H9 (cell line): ENCODE results near the gene PLCB1. TPM values are rescaled to one million over a fixed set of nuclear protein-coding genes. Genes with fewer than 3 reads are reported as not detected.

Experiments
- DNase-seq: peaks from one replicate; pipeline ENCODE4 v3.0.0-alpha.2; 2017
- H2AFZ ChIP-seq: one replicate; pipeline ENCODE4 v1.6.1; 2013; ENCODE audit warnings: mild to moderate bottlenecking, low read length, control low read depth, moderate library complexity
- H2AK5ac ChIP-seq: 2 replicates; pipeline ENCODE4 v1.6.1; 2013; ENCODE audit warnings: low read length, control low read depth, mixed read lengths; ENCODE audit not compliant: insufficient read length
- H2BK120ac ChIP-seq: one replicate; pipeline ENCODE4 v1.6.1; 2013; ENCODE audit warnings: low read depth, mild to moderate bottlenecking, low read length, control low read depth, inconsistent platforms; ENCODE audit not compliant: poor library complexity, severe bottlenecking
- H2BK12ac ChIP-seq: 2 replicates; pipeline ENCODE4 v1.6.1; 2013; ENCODE audit warnings: low read length, control low read depth, mixed read lengths, low read depth; ENCODE audit not compliant: insufficient read length
- H2BK15ac ChIP-seq: 2 replicates; pipeline ENCODE4 v1.6.1; 2013; ENCODE audit warnings: low read depth, low read length, control low read depth
- H2BK20ac ChIP-seq: one replicate; pipeline ENCODE4 v1.6.1; 2013; ENCODE audit warnings: low read depth, mild to moderate bottlenecking, low read length, control low read depth, inconsistent platforms; ENCODE audit not compliant: poor library complexity, severe bottlenecking
- H2BK5ac ChIP-seq: 2 replicates; pipeline ENCODE4 v1.6.1; 2013; ENCODE audit warnings: low read length, control low read depth, mixed read lengths; ENCODE audit not compliant: insufficient read length
- H3K14ac ChIP-seq: 2 replicates; pipeline ENCODE4 v1.6.1; 2013; ENCODE audit warnings: low read length, control low read depth; ENCODE audit not compliant: insufficient read depth
- H3K18ac ChIP-seq: 2 replicates; pipeline ENCODE4 v1.6.1; 2013; ENCODE audit warnings: low read depth, mild to moderate bottlenecking, mixed read lengths, low read length, control low read depth; ENCODE audit not compliant: insufficient read length
- H3K23ac ChIP-seq: 2 replicates; pipeline ENCODE4 v1.6.1; 2013; ENCODE audit warnings: low read length, control low read depth, mixed read lengths, low read depth; ENCODE audit not compliant: insufficient read length
- H3K23me2 ChIP-seq: 2 replicates; pipeline ENCODE4 v1.6.1; 2013; ENCODE audit warnings: low read depth, mild to moderate bottlenecking, mixed read lengths, low read length, control low read depth; ENCODE audit not compliant: insufficient read length, poor library complexity, severe bottlenecking
- H3K27ac ChIP-seq: 2 replicates; pipeline ENCODE4 v1.5.1; 2013; ENCODE audit warnings: low read length, control low read depth, mixed read lengths, low read depth; ENCODE audit not compliant: insufficient read length
- H3K27me3 ChIP-seq: 2 replicates; pipeline ENCODE4 v1.6.1; 2013; ENCODE audit warnings: low read length, control low read depth, inconsistent platforms; ENCODE audit not compliant: insufficient read depth
- H3K4ac ChIP-seq: 2 replicates; pipeline ENCODE4 v1.6.1; 2013; ENCODE audit warnings: low read depth, mild to moderate bottlenecking, control low read depth, inconsistent platforms, low read length, moderate library complexity
- H3K4me1 ChIP-seq: 2 replicates; pipeline ENCODE4 v1.6.1; 2013; ENCODE audit warnings: low read length, control low read depth, inconsistent platforms; ENCODE audit not compliant: insufficient read depth
- H3K4me2 ChIP-seq: 2 replicates; pipeline ENCODE4 v1.6.1; 2013; ENCODE audit warnings: low read length, control low read depth, mixed read lengths; ENCODE audit not compliant: insufficient read length, insufficient read depth
- H3K56ac ChIP-seq: 2 replicates; pipeline ENCODE4 v1.6.1; 2013; ENCODE audit warnings: low read depth, mild to moderate bottlenecking, mixed read lengths, low read length, control low read depth; ENCODE audit not compliant: insufficient read length
- H3K79me1 ChIP-seq: 2 replicates; pipeline ENCODE4 v1.6.1; 2013; ENCODE audit warnings: low read depth, mild to moderate bottlenecking, moderate library complexity, low read length, control low read depth, inconsistent platforms; ENCODE audit not compliant: insufficient read depth, poor library complexity, severe bottlenecking
- H3K79me2 ChIP-seq: 2 replicates; pipeline ENCODE4 v1.6.1; 2013; ENCODE audit warnings: low read length, control low read depth, inconsistent platforms; ENCODE audit not compliant: insufficient read depth
- H3K9ac ChIP-seq: 2 replicates; pipeline ENCODE4 v1.6.1; 2013; ENCODE audit warnings: low read length, control low read depth, mixed read lengths; ENCODE audit not compliant: insufficient read length; ENCODE audit errors: extremely low read depth
- H3K9me3 ChIP-seq: one replicate; pipeline ENCODE4 v1.6.1; 2013; ENCODE audit warnings: low read depth, low read length, inconsistent platforms; ENCODE audit not compliant: control insufficient read depth
- H3T11ph ChIP-seq: one replicate; pipeline ENCODE4 v1.6.1; 2013; ENCODE audit warnings: mild to moderate bottlenecking, low read length, control low read depth, inconsistent platforms
- H4K20me1 ChIP-seq: one replicate; pipeline ENCODE4 v1.6.1; 2013; ENCODE audit not compliant: control insufficient read depth, insufficient read length, insufficient read depth
- H4K5ac ChIP-seq: 2 replicates; pipeline ENCODE4 v1.6.1; 2013; ENCODE audit warnings: low read depth, mild to moderate bottlenecking, mixed read lengths, low read length, control low read depth; ENCODE audit not compliant: insufficient read length
- H4K8ac ChIP-seq: replicated peaks from 2 replicates; pipeline ENCODE4 v1.6.1; 2013; ENCODE audit warnings: low read length, control low read depth, mixed read lengths, low read depth; ENCODE audit not compliant: insufficient read length
- H4K91ac ChIP-seq: 2 replicates; pipeline ENCODE4 v1.6.1; 2013; ENCODE audit warnings: low read depth, mild to moderate bottlenecking, moderate library complexity, mixed read lengths, low read length, control low read depth; ENCODE audit not compliant: insufficient read length
- H3K27ac Mint-ChIP-seq, 3 experiments: 2 replicates in 2 of 3; 3 replicates in 1 of 3; pipeline ENCODE4 v1.8.0; 2020 to 2021; ENCODE audit warnings: mixed read lengths in 3 of 3, mild to moderate bottlenecking in 1 of 3, moderate library complexity in 1 of 3
- H3K27me3 Mint-ChIP-seq: 2 replicates; pipeline ENCODE4 v1.8.0; 2021; ENCODE audit warnings: low read depth, mild to moderate bottlenecking, moderate library complexity, mixed read lengths
- H3K36me3 Mint-ChIP-seq, 3 experiments: 2 replicates in 2 of 3; 3 replicates in 1 of 3; pipeline ENCODE4 v1.8.0; 2020 to 2021; ENCODE audit warnings: low read depth in 3 of 3, mixed read lengths in 3 of 3; ENCODE audit not compliant: insufficient read depth in 1 of 3
- H3K4me1 Mint-ChIP-seq, 2 experiments: 2 replicates each; pipeline ENCODE4 v1.8.0; 2020; ENCODE audit warnings: mixed read lengths in 2 of 2
- H3K4me3 Mint-ChIP-seq, 2 experiments: 2 replicates in 1 of 2; 3 replicates in 1 of 2; pipeline ENCODE4 v1.8.0; 2020 to 2021; ENCODE audit warnings: mild to moderate bottlenecking in 2 of 2, mixed read lengths in 2 of 2, moderate library complexity in 1 of 2
- H3K9me3 Mint-ChIP-seq, 2 experiments: 2 replicates in 1 of 2; 3 replicates in 1 of 2; pipeline ENCODE4 v1.8.0; 2020; ENCODE audit warnings: mild to moderate bottlenecking in 2 of 2, mixed read lengths in 2 of 2, moderate library complexity in 1 of 2
- CTCF ChIP-seq: fragments of 200-600 bp; sonication (generic); conservative IDR thresholded peaks from 3 replicates; pipeline ENCODE4 v1.8.0; 2021; ENCODE audit warnings: antibody characterized with exemption, mild to moderate bottlenecking
- WGBS: extraction: QIAGEN DNeasy Blood & Tissue Kit; methylation state at CpG from one replicate; pipeline ENCODE4 v1.1.7; 2013; ENCODE audit warnings: missing lambda C conversion rate, low lambda C conversion rate, mixed read lengths; ENCODE audit not compliant: insufficient read length; ENCODE audit errors: extremely low coverage; 5-methylcytosine and 5-hydroxymethylcytosine counted together
- total RNA-seq: library from RNA; stranded (reverse); gene quantifications from 2 replicates; pipeline ENCODE4 v1.2.1, GENCODE V29; 2021

Gene PLCB1
- total RNA-seq, 1 experiment from 2014 or later: 11.5 TPM

DNA sequence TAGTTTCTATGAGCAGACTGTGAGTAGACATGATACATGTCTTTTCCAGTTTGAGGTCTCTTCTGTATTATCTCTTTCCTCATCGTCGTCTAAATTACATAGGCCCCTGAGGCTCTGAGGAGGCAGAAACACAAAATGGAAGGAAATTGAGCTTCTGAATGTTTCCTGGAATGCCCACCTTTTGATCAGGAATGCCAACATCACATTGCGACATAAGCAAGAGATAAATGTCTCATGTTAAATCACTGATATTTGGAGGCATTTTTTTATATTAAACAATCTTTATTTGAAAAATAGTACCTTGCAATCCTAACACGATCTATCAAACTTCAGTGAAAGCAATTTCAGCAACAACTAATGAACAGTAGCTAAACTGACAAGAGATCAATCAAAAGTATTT is 802.3 kb downstream of the PLCB1 start:
- Histone ChIP-seq H2BK120ac (no peak overlapping the region), H4K8ac (no peak overlapping the region), H2AFZ (no peak overlapping the region), H4K20me1 (no peaks in the 10 kb centered on the region), H3K23me2 (no peaks in the 10 kb centered on the region), H3K27me3 (no peaks in the 10 kb centered on the region), H2AK5ac (no peak overlapping the region), H4K91ac (no peak overlapping the region), H3T11ph (no peak overlapping the region), H2BK20ac (no peak overlapping the region), H4K5ac (no peak overlapping the region), H3K18ac (no peak overlapping the region), H3K4ac (no peak overlapping the region), H3K79me2 (no peaks in the 10 kb centered on the region), H3K14ac (no peak overlapping the region), H3K56ac (no peak overlapping the region), H3K79me1 (no peaks in the 10 kb centered on the region), H3K23ac (no peak overlapping the region), H3K9me3 (no peaks in the 10 kb centered on the region), H3K9ac (no peak overlapping the region), H3K27ac (no peak overlapping the region), H3K4me1 (peaks cover 4% of the 10 kb centered on the region; the same call in 1 of the 2 replicates), H2BK12ac (no peak overlapping the region), H2BK15ac (no peak overlapping the region), H3K4me2 (no peak overlapping the region), H2BK5ac (no peak overlapping the region)
- peaks cover 7 to 10% of the 10 kb centered on the region in 2 experiments for H3K4me1 Mint-ChIP-seq
- no peak overlapping the region for H3K4me3 Mint-ChIP-seq
- H3K27me3 Mint-ChIP-seq: no peaks in the 10 kb centered on the region
- no peaks in the 10 kb centered on the region for H3K36me3 Mint-ChIP-seq
- TF ChIP-seq CTCF: no peak
- H3K9me3 Mint-ChIP-seq: no peaks in the 10 kb centered on the region
- no peak overlapping the region for H3K27ac Mint-ChIP-seq
- DNase-seq: no peak
- WGBS: no CpG with 5 or more reads among the region's 4 CpGs

Other genes with a start within 250 kb of the PLCB1 start
- gene HAO1, start 191.8 kb upstream of the PLCB1 start, total RNA-seq: not detected in 2 replicates
- gene TMX4, start 112.5 kb upstream of the PLCB1 start, total RNA-seq: 11.7 and 14.9 TPM in 2 replicates